ENCODE results near the gene SASS6. TPM values are rescaled to one million over a fixed set of nuclear protein-coding genes. Genes with fewer than 3 reads are reported as not detected.

The SASS6 gene
- total and polyA plus RNA-seq, 2 donors (not counting 1 experiment from before 2014, with no cell fraction given) = 0.79 to 1.5 TPM

DNA sequence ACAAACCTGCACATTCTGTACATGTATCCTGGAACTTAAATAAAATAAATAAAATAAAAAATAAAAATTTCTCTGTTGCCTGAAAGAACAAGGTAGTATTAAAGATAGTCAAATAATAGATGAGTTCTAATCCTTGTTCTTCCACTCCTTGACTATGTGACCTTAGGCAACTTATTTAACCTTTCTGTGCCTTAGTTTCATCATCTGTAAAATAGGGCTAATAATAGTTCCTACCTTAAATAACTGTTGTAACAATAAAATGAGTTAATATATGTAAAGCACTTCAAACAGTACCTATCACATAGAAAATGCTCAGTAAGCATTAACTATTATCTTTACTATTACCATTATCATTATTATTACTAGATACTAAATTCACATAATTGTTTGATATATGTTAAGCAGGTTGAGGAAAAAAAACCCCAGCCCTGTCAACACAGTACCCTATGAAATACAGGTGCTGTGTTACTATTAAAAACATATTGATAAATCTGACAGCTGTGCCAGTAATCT lies 23.1 kb downstream of the SASS6 start:
- Histone ChIP-seq H4K20me1 (ENCODE audit: control insufficient read depth, extremely low read depth, insufficient read depth, low read length) (no peaks in the 10 kb centered on the region), H3K9ac (ENCODE audit: insufficient read depth, low read length) (no peak overlapping the region), H3K27me3 (ENCODE audit: control insufficient read depth, insufficient read depth, low read length) (no peaks in the 10 kb centered on the region), H3K79me2 (ENCODE audit: control insufficient read depth, insufficient read depth, low read length) (no peaks in the 10 kb centered on the region), H3K36me3 (ENCODE audit: control insufficient read depth, insufficient read depth, low read length) (no peaks in the 10 kb centered on the region), H3K4me2 (ENCODE audit: extremely low read depth, insufficient read depth, low read length) (no peak overlapping the region), H3K4me3 (replicated peaks in 1 of 4; ENCODE audit: control extremely low read depth in 1 of 4, insufficient read depth in 1 of 4, low read depth in 3 of 4, low read length in 4 of 4) (no peak overlapping the region), H3K27ac (ENCODE audit: insufficient read depth, low read length) (no peak overlapping the region), H2AFZ (ENCODE audit: low read length) (no peak overlapping the region), H3K9me3 (ENCODE audit: control insufficient read depth, insufficient read depth, low read depth, low read length) (no peaks in the 10 kb centered on the region), H3K4me1 (ENCODE audit: control insufficient read depth, extremely low read depth, insufficient read depth, low read length) (no peaks in the 10 kb centered on the region)
- TF ChIP-seq, protein P1, sequence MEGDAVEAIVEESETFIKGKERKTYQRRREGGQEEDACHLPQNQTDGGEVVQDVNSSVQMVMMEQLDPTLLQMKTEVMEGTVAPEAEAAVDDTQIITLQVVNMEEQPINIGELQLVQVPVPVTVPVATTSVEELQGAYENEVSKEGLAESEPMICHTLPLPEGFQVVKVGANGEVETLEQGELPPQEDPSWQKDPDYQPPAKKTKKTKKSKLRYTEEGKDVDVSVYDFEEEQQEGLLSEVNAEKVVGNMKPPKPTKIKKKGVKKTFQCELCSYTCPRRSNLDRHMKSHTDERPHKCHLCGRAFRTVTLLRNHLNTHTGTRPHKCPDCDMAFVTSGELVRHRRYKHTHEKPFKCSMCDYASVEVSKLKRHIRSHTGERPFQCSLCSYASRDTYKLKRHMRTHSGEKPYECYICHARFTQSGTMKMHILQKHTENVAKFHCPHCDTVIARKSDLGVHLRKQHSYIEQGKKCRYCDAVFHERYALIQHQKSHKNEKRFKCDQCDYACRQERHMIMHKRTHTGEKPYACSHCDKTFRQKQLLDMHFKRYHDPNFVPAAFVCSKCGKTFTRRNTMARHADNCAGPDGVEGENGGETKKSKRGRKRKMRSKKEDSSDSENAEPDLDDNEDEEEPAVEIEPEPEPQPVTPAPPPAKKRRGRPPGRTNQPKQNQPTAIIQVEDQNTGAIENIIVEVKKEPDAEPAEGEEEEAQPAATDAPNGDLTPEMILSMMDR (conservative IDR thresholded peaks at IDR 0.05 in 1 of 2, IDR thresholded peaks at IDR 0.05 in 1 of 2; ENCODE audit: low read depth in 1 of 2, low read length in 2 of 2) = no peak
- no peak for TF ChIP-seq EZH2 (IDR thresholded peaks at IDR 0.05; ENCODE audit: low read length, missing control alignments)
- DNase-seq (ENCODE audit: low read depth in 2 of 2) = no peak

DNA sequence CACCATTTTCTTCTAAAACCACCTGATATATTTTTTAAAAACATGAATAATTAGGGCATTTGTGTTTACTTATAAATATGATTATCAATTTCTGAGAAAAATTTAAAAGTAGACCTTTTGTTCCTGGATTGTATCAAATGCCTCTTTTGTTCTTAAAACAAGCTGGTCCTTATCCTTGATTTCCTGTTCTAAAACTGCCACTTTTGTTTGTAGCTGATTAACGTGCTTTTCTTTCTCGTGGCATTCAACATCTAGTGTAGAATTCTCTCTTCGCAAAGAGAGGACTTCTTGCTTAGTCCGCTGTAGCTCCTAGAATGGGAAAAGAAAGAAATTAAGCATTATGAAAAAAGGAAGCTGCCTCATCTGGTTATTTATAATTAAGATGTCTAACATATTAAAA lies 25.0 kb downstream of the SASS6 start:
- no peaks in the 10 kb centered on the region for H3K36me3 ChIP-seq (ENCODE audit: control insufficient read depth, insufficient read depth, low read length)
- no peaks in the 10 kb centered on the region for H3K79me2 ChIP-seq (ENCODE audit: control insufficient read depth, insufficient read depth, low read length)
- H4K20me1 ChIP-seq (ENCODE audit: control insufficient read depth, extremely low read depth, insufficient read depth, low read length) = no peaks in the 10 kb centered on the region
- H3K27ac ChIP-seq (ENCODE audit: insufficient read depth, low read length) = no peak overlapping the region
- no peak overlapping the region for H3K4me3 ChIP-seq (replicated peaks in 1 of 4; ENCODE audit: control extremely low read depth in 1 of 4, insufficient read depth in 1 of 4, low read depth in 3 of 4, low read length in 4 of 4)
- H3K4me1 ChIP-seq (ENCODE audit: control insufficient read depth, extremely low read depth, insufficient read depth, low read length) = no peaks in the 10 kb centered on the region
- H2AFZ ChIP-seq (ENCODE audit: low read length) = no peak overlapping the region
- no peak for DNase-seq (ENCODE audit: low read depth in 2 of 2)
- no peaks in the 10 kb centered on the region for H3K9me3 ChIP-seq (ENCODE audit: control insufficient read depth, insufficient read depth, low read depth, low read length)
- TF ChIP-seq EZH2 (IDR thresholded peaks at IDR 0.05; ENCODE audit: low read length, missing control alignments) = no peak
- TF ChIP-seq, protein P1 (conservative IDR thresholded peaks at IDR 0.05 in 1 of 2, IDR thresholded peaks at IDR 0.05 in 1 of 2; ENCODE audit: low read depth in 1 of 2, low read length in 2 of 2) = no peak
- H3K27me3 ChIP-seq (ENCODE audit: control insufficient read depth, insufficient read depth, low read length) = no peaks in the 10 kb centered on the region
- H3K9ac ChIP-seq (ENCODE audit: insufficient read depth, low read length) = no peak overlapping the region
- H3K4me2 ChIP-seq (ENCODE audit: extremely low read depth, insufficient read depth, low read length) = no peak overlapping the region

DNA sequence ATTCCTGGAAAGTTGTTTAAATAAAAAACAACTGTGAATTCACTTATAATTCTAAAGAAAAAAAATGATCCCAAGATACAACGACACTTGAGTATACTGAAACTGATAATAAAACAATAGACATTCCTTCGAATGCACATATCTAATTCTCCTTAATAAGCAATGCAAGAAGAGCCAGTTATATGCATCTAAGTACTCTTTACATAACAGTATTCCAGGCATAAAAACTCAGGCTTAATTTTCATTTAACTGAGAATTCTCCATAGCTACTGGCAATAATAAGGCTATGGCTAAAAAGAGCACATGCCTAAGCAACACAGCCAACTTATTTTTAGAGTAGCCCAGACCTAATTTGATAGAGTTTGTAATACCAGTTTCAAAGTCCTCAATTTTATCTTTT lies 31.2 kb downstream of the SASS6 start:
- TF ChIP-seq, protein P1 (conservative IDR thresholded peaks at IDR 0.05 in 1 of 2, IDR thresholded peaks at IDR 0.05 in 1 of 2; ENCODE audit: low read depth in 1 of 2, low read length in 2 of 2) = no peak
- no peak for TF ChIP-seq EZH2 (IDR thresholded peaks at IDR 0.05; ENCODE audit: low read length, missing control alignments)

More for the DNA sequence above, 31.2 kb downstream of the SASS6 start:
- H4K20me1 ChIP-seq (ENCODE audit: control insufficient read depth, extremely low read depth, insufficient read depth, low read length) = no peaks in the 10 kb centered on the region
- no peak overlapping the region for H2AFZ ChIP-seq (ENCODE audit: low read length)
- H3K9ac ChIP-seq (ENCODE audit: insufficient read depth, low read length) = no peak overlapping the region
- no peaks in the 10 kb centered on the region for H3K9me3 ChIP-seq (ENCODE audit: control insufficient read depth, insufficient read depth, low read depth, low read length)
- no peak overlapping the region for H3K4me2 ChIP-seq (ENCODE audit: extremely low read depth, insufficient read depth, low read length)
- no peaks in the 10 kb centered on the region for H3K36me3 ChIP-seq (ENCODE audit: control insufficient read depth, insufficient read depth, low read length)
- no peaks in the 10 kb centered on the region for H3K27me3 ChIP-seq (ENCODE audit: control insufficient read depth, insufficient read depth, low read length)
- H3K4me3 ChIP-seq (replicated peaks in 1 of 4; ENCODE audit: control extremely low read depth in 1 of 4, insufficient read depth in 1 of 4, low read depth in 3 of 4, low read length in 4 of 4) = no peak overlapping the region
- no peaks in the 10 kb centered on the region for H3K4me1 ChIP-seq (ENCODE audit: control insufficient read depth, extremely low read depth, insufficient read depth, low read length)
- no peak overlapping the region for H3K27ac ChIP-seq (ENCODE audit: insufficient read depth, low read length)
- DNase-seq (ENCODE audit: low read depth in 2 of 2) = no peak
- H3K79me2 ChIP-seq (ENCODE audit: control insufficient read depth, insufficient read depth, low read length) = no peaks in the 10 kb centered on the region

All from fibroblast of lung (primary cell).